WERI-Rb-1 (cell line): ENCODE measurements around the gene FHIT.

Experiments
- DNase-seq: peaks from one replicate; pipeline ENCODE4 v3.0.0-alpha.2; 2020
- H3K27ac ChIP-seq: fragments of 250-450 bp; sonication (Bioruptor Pico); 2 replicates; pipeline ENCODE4 v1.5.1; 2020; ENCODE audit warnings: mild to moderate bottlenecking, moderate library complexity
- H3K27me3 ChIP-seq: fragments of 250-450 bp; sonication (Bioruptor Pico); 2 replicates; pipeline ENCODE4 v1.5.1; 2021; ENCODE audit warnings: mild to moderate bottlenecking, low read depth, moderate library complexity; ENCODE audit not compliant: insufficient read depth, severe bottlenecking
- H3K36me3 ChIP-seq: fragments of 250-450 bp; sonication (Bioruptor Pico); 2 replicates; pipeline ENCODE4 v1.5.1; 2020; ENCODE audit warnings: mild to moderate bottlenecking, moderate library complexity
- H3K4me3 ChIP-seq: 2 replicates; pipeline ENCODE4 v1.5.1; 2011; ENCODE audit warnings: low read depth, mild to moderate bottlenecking, control low read depth, low read length
- H3K9me3 ChIP-seq: fragments of 250-450 bp; sonication (Bioruptor Pico); 2 replicates; pipeline ENCODE4 v1.5.1; 2021; ENCODE audit warnings: mild to moderate bottlenecking, moderate library complexity; ENCODE audit not compliant: severe bottlenecking
- TF ChIP-seq, protein P1 (sequence below): IDR thresholded peaks from 2 replicates; pipeline ENCODE4 v1.5.1; 2011; ENCODE audit warnings: low read depth, mild to moderate bottlenecking, control low read depth, inconsistent platforms, low read length

Gene FHIT

GRCh38 chr3:59813148-59813538, 1438.1 kb downstream of the FHIT start:
- no peak overlapping the region; the same call in 1 of the 2 replicates for H3K27ac ChIP-seq
- no peaks in the 10 kb centered on the region for H3K9me3 ChIP-seq
- H3K4me3 ChIP-seq, result no peak overlapping the region
- TF ChIP-seq, protein P1, sequence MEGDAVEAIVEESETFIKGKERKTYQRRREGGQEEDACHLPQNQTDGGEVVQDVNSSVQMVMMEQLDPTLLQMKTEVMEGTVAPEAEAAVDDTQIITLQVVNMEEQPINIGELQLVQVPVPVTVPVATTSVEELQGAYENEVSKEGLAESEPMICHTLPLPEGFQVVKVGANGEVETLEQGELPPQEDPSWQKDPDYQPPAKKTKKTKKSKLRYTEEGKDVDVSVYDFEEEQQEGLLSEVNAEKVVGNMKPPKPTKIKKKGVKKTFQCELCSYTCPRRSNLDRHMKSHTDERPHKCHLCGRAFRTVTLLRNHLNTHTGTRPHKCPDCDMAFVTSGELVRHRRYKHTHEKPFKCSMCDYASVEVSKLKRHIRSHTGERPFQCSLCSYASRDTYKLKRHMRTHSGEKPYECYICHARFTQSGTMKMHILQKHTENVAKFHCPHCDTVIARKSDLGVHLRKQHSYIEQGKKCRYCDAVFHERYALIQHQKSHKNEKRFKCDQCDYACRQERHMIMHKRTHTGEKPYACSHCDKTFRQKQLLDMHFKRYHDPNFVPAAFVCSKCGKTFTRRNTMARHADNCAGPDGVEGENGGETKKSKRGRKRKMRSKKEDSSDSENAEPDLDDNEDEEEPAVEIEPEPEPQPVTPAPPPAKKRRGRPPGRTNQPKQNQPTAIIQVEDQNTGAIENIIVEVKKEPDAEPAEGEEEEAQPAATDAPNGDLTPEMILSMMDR, result no peak
- peak; percentile 57 for DNase-seq
- H3K36me3 ChIP-seq, result no peaks in the 10 kb centered on the region
- H3K27me3 ChIP-seq, result no peaks in the 10 kb centered on the region

- no peak for DNase-seq
- Histone ChIP-seq H3K27ac (no peak overlapping the region; the same call in 1 of the 2 replicates), H3K4me3 (no peak overlapping the region), H3K27me3 (no peaks in the 10 kb centered on the region), H3K36me3 (no peaks in the 10 kb centered on the region), H3K9me3 (no peaks in the 10 kb centered on the region)
- TF ChIP-seq, protein P1, result no peak
Measured at GRCh38 chr3:59812237-59813147, 1438.8 kb downstream of the FHIT start.

DNA sequence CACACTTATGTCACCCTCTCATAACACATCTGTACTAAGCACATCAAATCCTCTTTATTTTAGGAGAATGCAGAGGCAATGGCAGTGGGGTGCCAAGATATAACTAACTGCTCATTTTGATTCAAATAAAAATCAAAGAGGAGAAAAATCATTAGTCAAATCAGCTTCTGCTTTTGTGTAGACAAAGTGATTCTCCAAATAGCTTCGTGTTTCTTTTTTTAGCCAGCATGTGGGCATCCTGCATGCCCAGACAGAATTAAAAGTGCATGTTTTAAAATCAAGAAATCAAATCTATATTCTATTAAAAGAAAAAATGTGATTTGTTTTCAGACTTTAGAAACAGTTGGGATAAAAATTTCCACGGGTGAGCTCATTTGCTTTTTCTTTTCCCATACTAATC, 1440.1 kb downstream of the FHIT start:
- TF ChIP-seq, protein P1, result no peak
- no peaks in the 10 kb centered on the region for H3K27me3 ChIP-seq
- no peaks in the 10 kb centered on the region for H3K36me3 ChIP-seq
- H3K4me3 ChIP-seq, result no peak overlapping the region
- no peak overlapping the region for H3K27ac ChIP-seq
- H3K9me3 ChIP-seq, result no peaks in the 10 kb centered on the region
- no peak for DNase-seq

- no peak overlapping the region for H3K27ac ChIP-seq
- H3K4me3 ChIP-seq, result no peak overlapping the region
- DNase-seq, result no peak
- no peaks in the 10 kb centered on the region for H3K27me3 ChIP-seq
- TF ChIP-seq, protein P1, result no peak
- no peaks in the 10 kb centered on the region for H3K36me3 ChIP-seq
- no peaks in the 10 kb centered on the region for H3K9me3 ChIP-seq
Measured at GRCh38 chr3:59810606-59811005, 1440.6 kb downstream of the FHIT start.

- no peaks in the 10 kb centered on the region for H3K36me3 ChIP-seq
- TF ChIP-seq, protein P1, result peak; percentile 10; the same call in 1 of the 2 replicates
- DNase-seq, result peak; percentile 32
- no peaks in the 10 kb centered on the region for H3K27me3 ChIP-seq
- H3K4me3 ChIP-seq, result no peak overlapping the region
- no peaks in the 10 kb centered on the region for H3K9me3 ChIP-seq
- H3K27ac ChIP-seq, result peak overlapping the region; percentile 80
Measured at GRCh38 chr3:59809710-59810444, 1441.4 kb downstream of the FHIT start.
